Measurements from ENCODE around the gene GLS.
"Not testable (repeated sequence)": the region's sequence is repeated elsewhere in the genome, so short reads cannot be mapped to it uniquely, and the experiment has no call there.

GLS gene

GRCh38 chr2:190856985-190857384, 23.6 kb upstream of the GLS start:
- DNase-seq (ENCODE audit: low spot score) = no peak

DNA sequence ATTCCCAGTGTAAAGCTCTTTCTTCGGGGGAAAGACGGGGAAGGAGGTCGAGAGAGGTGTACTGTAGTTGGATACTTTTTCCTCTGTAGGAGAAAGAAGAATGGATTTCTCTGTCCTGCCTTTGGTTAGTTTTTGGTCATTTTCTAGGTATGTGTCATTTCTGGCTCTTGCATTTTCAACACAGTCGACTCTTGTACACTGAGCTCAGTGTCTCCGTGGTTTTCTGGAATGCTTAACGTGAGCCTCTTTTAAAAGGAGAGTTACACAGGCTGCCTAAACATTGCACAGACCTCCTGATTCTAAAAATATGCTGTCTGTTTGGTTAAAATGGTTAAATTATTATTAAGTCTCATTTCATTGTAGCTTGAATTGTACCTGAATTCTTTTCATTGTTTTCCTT, 21.8 kb upstream of the GLS start:
- DNase-seq (ENCODE audit: low spot score) = no peak

DNA sequence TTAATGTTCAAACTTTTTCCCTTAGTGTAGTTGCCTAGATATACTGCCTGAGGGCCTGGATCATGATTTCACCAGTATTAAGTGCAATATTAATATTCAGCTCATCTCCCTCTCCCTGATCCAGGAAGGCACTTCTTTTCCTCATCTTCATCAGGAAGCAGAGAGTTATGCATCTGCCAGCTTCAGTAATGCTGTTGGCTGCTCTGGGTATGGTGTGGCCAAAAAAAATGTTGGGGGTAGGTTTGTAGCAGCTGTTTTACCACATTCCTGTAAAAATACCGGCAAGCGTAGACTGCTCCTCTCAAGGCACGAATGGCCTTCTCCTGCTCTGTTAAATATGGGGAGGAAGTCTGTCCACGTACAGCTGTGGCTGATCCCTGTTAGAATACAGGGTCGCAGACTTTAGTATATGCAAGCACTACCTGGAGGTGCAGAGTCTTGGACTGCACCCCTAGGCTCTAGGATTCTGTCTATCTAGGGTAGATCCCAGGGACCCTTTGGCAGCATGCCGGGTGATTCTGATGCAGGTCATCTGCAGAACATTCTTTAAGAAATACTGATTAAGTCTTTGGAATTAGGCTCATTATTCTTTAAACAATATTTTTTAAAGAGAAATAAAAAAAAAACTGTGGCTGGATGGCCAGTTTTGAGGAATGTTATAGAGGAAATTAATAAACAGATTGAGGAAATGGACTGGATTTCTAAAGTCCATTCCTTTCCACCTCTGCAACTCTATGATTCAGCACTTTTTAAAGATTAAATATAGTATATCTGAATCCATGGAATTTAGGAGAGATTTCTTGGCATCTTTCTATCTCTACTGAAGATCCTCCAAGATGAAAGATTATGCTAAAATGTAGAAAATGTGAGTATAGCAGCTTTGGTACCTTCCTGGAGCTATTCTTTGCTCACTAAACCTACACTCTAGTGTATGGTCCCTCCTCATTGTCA, 21.0 kb upstream of the GLS start:
- DNase-seq (ENCODE audit: low spot score) = no peak

DNA sequence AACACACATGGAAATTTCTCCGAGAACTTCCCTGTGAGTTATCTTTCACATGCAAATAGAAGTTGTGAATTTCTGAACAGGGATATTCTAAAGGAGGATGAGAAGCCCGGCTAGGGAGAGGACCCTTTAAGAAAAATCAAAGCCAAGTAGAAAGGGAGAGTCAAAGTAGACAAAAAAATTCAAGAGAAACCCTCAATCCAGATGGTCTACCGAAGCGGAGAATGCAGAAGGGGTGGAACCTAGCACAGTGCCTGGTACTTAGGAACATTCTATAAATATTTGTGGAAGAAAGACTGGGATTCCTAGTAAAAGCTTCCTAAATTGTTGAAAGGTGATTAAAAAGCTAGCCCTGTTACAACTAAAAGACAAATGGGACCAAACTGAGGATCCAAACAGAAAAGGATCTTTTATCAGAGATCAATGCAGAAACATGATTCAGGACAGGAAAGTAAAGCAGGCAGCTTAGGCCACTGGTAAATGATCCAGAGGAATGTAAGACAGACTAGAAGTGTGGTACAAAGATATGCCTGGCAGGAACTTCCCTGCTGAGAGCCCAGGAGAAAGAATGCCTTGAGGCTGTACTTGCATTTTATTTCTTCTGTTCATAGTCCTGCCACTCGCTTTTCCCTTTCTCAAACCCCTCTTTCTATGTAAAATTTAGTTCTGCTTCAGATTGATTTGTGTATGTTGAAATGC, 19.5 kb upstream of the GLS start:
- no peak for DNase-seq (ENCODE audit: low spot score)

- DNase-seq (ENCODE audit: low spot score) = not testable (repeated sequence)
Observed at GRCh38 chr2:190862128-190862527, 18.5 kb upstream of the GLS start.

- no peak for DNase-seq (ENCODE audit: low spot score)
Observed at GRCh38 chr2:190862571-190862991, 18.0 kb upstream of the GLS start.

DNA sequence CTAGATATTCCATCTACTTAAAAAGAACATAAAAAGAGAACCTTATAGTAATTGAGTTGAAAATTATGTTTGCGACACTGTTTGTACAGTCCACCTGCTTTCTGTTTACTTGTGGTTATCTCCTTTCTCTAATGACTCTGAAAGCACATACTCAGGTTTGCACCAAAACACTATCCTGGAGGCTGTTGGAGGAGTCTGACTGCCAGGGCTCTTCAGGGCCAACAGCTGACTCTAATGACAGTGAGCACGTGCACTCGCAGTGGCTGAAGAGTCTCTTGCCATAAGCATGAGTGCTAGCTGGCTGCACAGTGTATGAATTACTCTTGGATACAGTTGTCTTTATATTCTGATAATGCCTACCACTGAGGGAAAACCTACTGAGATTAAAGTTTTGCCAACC, 16.7 kb upstream of the GLS start:
- DNase-seq (ENCODE audit: low spot score) = no peak

- DNase-seq (ENCODE audit: low spot score) = no peak
Observed at GRCh38 chr2:190864375-190864774, 16.2 kb upstream of the GLS start.

- DNase-seq (ENCODE audit: low spot score) = no peak
Observed at GRCh38 chr2:190867212-190867611, 13.4 kb upstream of the GLS start.

GRCh38 chr2:190867832-190868231, 12.8 kb upstream of the GLS start:
- DNase-seq (ENCODE audit: low spot score) = no peak

- no peak for DNase-seq (ENCODE audit: low spot score)
Observed at GRCh38 chr2:190869721-190870120, 10.9 kb upstream of the GLS start.

GRCh38 chr2:190873451-190873850, 7.2 kb upstream of the GLS start:
- DNase-seq (ENCODE audit: low spot score) = not testable (repeated sequence)

- no peak for DNase-seq (ENCODE audit: low spot score)
Observed at GRCh38 chr2:190875891-190876290, 4.7 kb upstream of the GLS start.

DNA sequence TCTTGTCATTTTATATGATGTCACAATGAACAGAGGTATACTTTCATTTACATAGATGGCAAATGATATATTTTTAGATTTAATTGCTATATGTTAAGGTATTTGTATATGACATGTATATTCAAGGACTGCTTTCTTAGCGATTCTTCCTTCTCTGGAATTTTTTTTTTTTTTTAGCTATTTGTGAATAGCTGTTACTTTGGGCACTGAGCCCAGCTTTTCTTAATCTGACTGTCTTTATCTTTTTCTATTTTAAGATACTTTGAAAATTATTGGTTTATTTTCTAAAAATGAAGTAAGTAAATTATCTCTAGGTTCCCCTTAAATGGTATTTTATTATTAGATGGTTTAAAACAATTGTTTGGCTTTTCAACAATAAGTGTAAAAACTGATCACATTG, 4.0 kb upstream of the GLS start:
- DNase-seq (ENCODE audit: low spot score) = no peak

GRCh38 chr2:190877436-190877835, 3.2 kb upstream of the GLS start:
- no peak for DNase-seq (ENCODE audit: low spot score)

DNA sequence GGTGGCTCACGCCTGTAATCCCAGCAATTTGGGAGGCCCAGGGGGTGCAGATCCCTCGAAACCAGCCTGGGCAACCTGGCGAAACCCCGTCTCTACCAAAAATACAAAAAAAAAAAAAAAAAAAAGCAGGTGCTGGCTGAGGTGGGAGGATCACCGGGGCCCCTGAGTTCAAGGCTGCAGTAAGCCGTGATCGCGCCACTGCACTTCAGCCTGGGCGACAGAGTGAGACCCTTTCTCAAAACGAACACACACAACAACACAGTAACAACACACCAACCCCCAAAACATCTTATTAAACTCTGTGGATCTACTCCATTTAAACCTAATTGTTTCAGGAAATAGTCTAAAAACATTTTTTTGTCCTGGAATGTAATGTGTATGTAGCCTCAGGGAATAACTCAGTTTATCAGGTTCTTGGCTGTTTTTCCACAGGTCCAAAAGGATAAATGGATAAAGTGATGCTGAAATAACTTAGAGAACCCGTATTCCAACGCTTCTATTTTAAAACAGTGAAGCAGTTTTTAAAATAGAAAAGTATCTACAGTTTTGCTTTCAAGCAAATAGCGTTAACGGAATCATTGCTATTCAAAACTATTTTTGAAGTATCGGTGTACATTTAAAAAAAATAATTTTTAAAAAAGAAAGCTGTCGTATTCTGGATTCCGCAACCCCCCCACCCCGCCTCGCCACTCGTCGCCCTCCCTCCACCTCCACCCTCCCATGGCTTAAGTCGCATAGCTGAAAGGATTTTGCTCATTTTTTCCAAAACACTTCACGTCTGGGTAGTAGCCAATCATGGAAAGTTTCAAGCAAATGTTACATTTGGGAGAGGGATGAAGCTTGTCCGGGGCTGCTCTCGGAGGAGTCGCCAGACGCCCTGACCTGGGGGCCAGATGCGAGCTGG, 895 bp upstream of the GLS start:
- DNase-seq (ENCODE audit: low spot score) = no peak

DNA sequence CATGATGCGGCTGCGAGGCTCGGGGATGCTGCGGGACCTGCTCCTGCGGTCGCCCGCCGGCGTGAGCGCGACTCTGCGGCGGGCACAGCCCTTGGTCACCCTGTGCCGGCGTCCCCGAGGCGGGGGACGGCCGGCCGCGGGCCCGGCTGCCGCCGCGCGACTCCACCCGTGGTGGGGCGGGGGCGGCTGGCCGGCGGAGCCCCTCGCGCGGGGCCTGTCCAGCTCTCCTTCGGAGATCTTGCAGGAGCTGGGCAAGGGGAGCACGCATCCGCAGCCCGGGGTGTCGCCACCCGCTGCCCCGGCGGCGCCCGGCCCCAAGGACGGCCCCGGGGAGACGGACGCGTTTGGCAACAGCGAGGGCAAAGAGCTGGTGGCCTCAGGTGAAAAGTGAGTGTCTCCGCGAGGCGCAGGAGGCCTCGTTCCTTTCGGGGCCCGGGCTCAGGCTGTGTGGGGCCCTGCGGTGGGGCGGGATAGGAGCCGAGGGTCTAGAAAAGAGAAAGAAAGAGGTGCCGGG, 520 bp downstream of the GLS start:
- DNase-seq (ENCODE audit: low spot score) = no peak

DNA sequence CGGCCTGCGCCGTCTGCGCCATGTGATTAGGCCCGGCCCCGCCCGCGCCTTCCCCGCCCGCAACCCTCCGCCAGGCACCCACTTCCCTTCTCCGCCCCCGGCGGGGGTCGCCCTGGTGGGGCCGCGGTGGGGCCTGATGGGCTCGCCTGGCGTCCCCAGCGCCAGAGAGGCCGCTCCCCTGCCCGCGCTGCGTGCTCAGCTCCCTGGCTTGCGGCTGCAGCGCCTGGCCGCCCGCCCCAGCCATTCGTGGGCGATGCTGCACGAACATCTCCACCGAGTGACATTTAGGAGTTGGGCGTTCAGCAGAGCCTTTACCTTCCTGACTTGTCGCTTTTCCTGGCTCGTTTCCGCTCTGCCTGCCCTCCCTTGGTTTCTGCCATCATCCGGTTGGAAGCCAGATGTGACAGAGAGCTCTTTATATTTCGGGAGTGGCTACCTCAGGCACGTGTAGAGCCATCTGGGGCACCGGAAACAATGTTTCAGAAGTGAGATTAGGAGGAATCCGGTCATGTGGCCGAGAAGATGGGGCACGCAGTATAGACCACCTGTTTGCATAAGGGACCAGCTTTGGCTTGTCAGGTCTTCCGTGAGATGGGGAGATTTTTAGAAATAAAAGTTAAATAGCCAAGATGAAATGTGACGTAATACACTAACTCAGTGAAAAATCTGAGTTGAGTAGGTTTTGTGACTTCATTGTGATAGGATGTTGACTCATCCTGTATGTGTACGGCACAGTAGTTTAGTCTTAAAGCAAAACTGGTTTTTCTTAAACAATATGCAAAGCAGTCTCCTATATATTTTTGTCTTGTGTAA, 1.2 kb downstream of the GLS start:
- peak; percentile 56 for DNase-seq (ENCODE audit: low spot score)

DNA sequence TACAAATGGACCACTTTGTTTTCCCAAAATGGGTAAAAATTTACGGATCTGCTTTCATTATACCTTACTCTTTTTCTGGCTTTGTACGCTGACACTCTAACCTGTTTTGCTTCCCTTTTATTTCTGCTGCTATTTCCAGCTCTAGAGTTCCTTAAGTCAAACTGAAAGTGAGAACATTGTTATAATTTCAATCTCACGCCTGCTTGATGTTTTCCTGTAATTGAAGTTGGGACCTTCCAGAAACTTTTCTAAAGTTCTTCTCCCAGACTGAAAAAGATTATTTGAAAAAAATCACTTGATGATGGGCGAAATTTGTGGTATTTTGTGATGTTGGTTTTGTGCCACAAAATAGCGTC, 1.8 kb downstream of the GLS start:
- DNase-seq (ENCODE audit: low spot score) = peak; percentile 22

GRCh38 chr2:190882856-190883582, 2.4 kb downstream of the GLS start:
- DNase-seq (ENCODE audit: low spot score) = no peak

- not testable (repeated sequence) for DNase-seq (ENCODE audit: low spot score)
Observed at GRCh38 chr2:190885844-190886243, 5.2 kb downstream of the GLS start.
